K562 (cell line): ENCODE results near the gene TNNI2. TPM values are rescaled to one million over a fixed set of nuclear protein-coding genes. Genes with fewer than 3 reads are reported as not detected.
A peak's percentile ranks its signal among the peaks of the same experiment; 100 is the strongest.

Source experiments
- ATAC-seq: fragments of 200-7000 bp; cut with Tn5 transposase; 3 replicates; pipeline ENCODE4 v1.9.1; 2020; ENCODE audit warnings: moderate library complexity
- BruUV-seq: library from RNA; stranded (reverse); fragments of 400-500 nt; replicated peaks from 2 replicates; lab custom pipeline; 2021; lab: Mats Ljungman, UMichigan
- CTCF ChIA-PET: fragments of 300-600 bp; formaldehyde crosslinking; extraction: SDS; loops from one replicate; lab custom pipeline; 2021; ENCODE audit warnings: low intra/inter-chr PET ratio; lab: Yijun Ruan, JAX
- POLR2A ChIA-PET: fragments of 300-600, 350-650 bp; sonication (Branson Sonifier 250); formaldehyde crosslinking; extraction: SDS; loops from one replicate; lab custom pipeline; 2021; ENCODE audit warnings: antibody characterized with exemption, inconsistent platforms; lab: Yijun Ruan, JAX
- DNase-seq, 4 experiments: peaks; one replicate each; pipeline versions ENCODE4 v3.0.0 to v3.0.0-alpha.2; 2011 to 2018; ENCODE audit warnings: low spot score in 3 of 4, mixed read lengths in 3 of 4; ENCODE audit errors: extremely low read depth in 1 of 4
- FAIRE-seq: peaks from 2 replicates; lab custom pipeline; 2011; peaks lifted over from hg19 to GRCh38; lab: Jason Lieb, UNC
- H2AFZ ChIP-seq: 2 replicates; pipeline ENCODE4 v1.6.0; 2011; ENCODE audit warnings: low read depth, low read length, control low read depth, inconsistent platforms
- H3K27ac ChIP-seq: fragments of 200-600 bp; 3 replicates; pipeline ENCODE4 v1.8.0; 2011; ENCODE audit warnings: low read depth, mild to moderate bottlenecking, control low read depth, inconsistent platforms, low read length, moderate library complexity, mixed read lengths; ENCODE audit errors: extremely low read depth
- H3K27me3 ChIP-seq, 2 experiments: fragments of 300-600 bp in 1 of 2; 2 replicates in 1 of 2; 3 replicates in 1 of 2; pipeline versions ENCODE4 v1.6.0 to v1.8.0; 2011; ENCODE audit warnings: inconsistent platforms in 2 of 2, low read length in 2 of 2, mild to moderate bottlenecking in 1 of 2, mixed read lengths in 1 of 2, moderate library complexity in 1 of 2; ENCODE audit not compliant: control insufficient read depth in 2 of 2, insufficient read depth in 2 of 2
- H3K36me3 ChIP-seq: fragments of 300-600 bp; 3 replicates; pipeline ENCODE4 v1.8.0; 2011; ENCODE audit warnings: mild to moderate bottlenecking, low read length, inconsistent platforms; ENCODE audit not compliant: control insufficient read depth, insufficient read depth
- H3K4me1 ChIP-seq, 2 experiments: fragments of 200-600 bp in 1 of 2; replicated peaks in 1 of 2; 2 replicates in 1 of 2; 3 replicates in 1 of 2; pipeline versions ENCODE4 v1.5.1 to v1.8.0; 2011; ENCODE audit warnings: inconsistent platforms in 2 of 2, low read length in 2 of 2, mild to moderate bottlenecking in 1 of 2, mixed read lengths in 1 of 2, moderate library complexity in 1 of 2; ENCODE audit not compliant: control insufficient read depth in 2 of 2, insufficient read depth in 2 of 2
- H3K4me2 ChIP-seq: 2 replicates; pipeline ENCODE4 v1.6.1; 2011; ENCODE audit warnings: low read length, control low read depth, inconsistent platforms, mixed read lengths; ENCODE audit not compliant: insufficient read depth
- H3K4me3 ChIP-seq: fragments of 200-600 bp; sonication (generic), shearing (Covaris generic); 2 replicates; pipeline ENCODE4 v1.5.1; 2016; ENCODE audit warnings: control low read depth, inconsistent platforms
- H3K79me2 ChIP-seq: fragments of 200-600 bp; 3 replicates; pipeline ENCODE4 v1.8.0; 2011; ENCODE audit warnings: low read length, inconsistent platforms; ENCODE audit not compliant: control insufficient read depth, insufficient read depth
- H3K9ac ChIP-seq, 2 experiments: 2 replicates each; pipeline versions ENCODE4 v1.6.0 to v1.6.1; 2011; ENCODE audit warnings: low read depth in 2 of 2, low read length in 2 of 2, control low read depth in 1 of 2, inconsistent platforms in 1 of 2, mild to moderate bottlenecking in 1 of 2, mixed read lengths in 1 of 2; ENCODE audit not compliant: insufficient read depth in 1 of 2
- H3K9me1 ChIP-seq: one replicate; pipeline ENCODE4 v1.6.0; 2011; ENCODE audit warnings: inconsistent platforms, mild to moderate bottlenecking, low read length, moderate library complexity; ENCODE audit not compliant: control insufficient read depth, insufficient read depth
- H3K9me3 ChIP-seq: replicated peaks from 2 replicates; pipeline ENCODE4 v1.5.1; 2011; ENCODE audit warnings: low read depth, low read length, inconsistent platforms; ENCODE audit not compliant: control insufficient read depth, insufficient read depth
- H4K20me1 ChIP-seq: replicated peaks from 2 replicates; pipeline ENCODE4 v1.6.1; 2011; ENCODE audit warnings: low read length, inconsistent platforms, mixed read lengths; ENCODE audit not compliant: control insufficient read depth, insufficient read depth
- EHMT2 ChIP-seq: fragments of 450-650 bp; IDR thresholded peaks from 2 replicates; pipeline ENCODE4 v1.6.1; 2018; ENCODE audit warnings: antibody characterized with exemption
- HOXB6 ChIP-seq: fragments of 250-450 bp; sonication (Bioruptor Pico); IDR thresholded peaks from 2 replicates; pipeline ENCODE4 v1.5.1; 2022; ENCODE audit warnings: mild to moderate bottlenecking, borderline replicate concordance
- NR4A1 ChIP-seq, 2 experiments: fragments of 250-450 bp in 1 of 2; fragments of 450-650 bp in 1 of 2; sonication (Bioruptor Pico) in 1 of 2; IDR thresholded peaks; 2 replicates each; pipeline versions ENCODE4 v1.4.0 to v1.6.1; 2016 to 2020; ENCODE audit warnings: mild to moderate bottlenecking in 2 of 2, missing compliant biosample characterization in 1 of 2, missing genetic modification characterization in 1 of 2, moderate library complexity in 1 of 2
- SUPT5H ChIP-seq: fragments of 450-650 bp; IDR thresholded peaks from 2 replicates; pipeline ENCODE4 v1.6.1; 2016
- in situ Hi-C: fragments of 300-500 bp; cut with MboI; formaldehyde crosslinking; loops from 4 replicates; pipeline ENCODE4 v1.15.0; 2018; ENCODE audit warnings: inconsistent platforms, mixed read lengths
- intact Hi-C: fragments of 100-400 bp; cut with micrococcal nuclease; formaldehyde crosslinking; loops from 2 replicates; pipeline ENCODE4 v1.14.2; 2022
- polyA plus RNA-seq, 8 experiments: library from polyadenylated mRNA; depleted of rRNA in 4 of 8; stranded (reverse) in 5 of 8; unstranded in 3 of 8; fragments of >200 nt; fragmentation: Nextera tagmentation in 2 of 8; fragmentation: Illumina TruSeq in 1 of 8; extraction: Ambion mirVana in 2 of 8; extraction: Trizol in 1 of 8; gene quantifications; 2 replicates each; pipeline versions ENCODE4 v1.2.1 to v1.2.3, GENCODE V29; 2011 to 2014; ENCODE audit warnings: inconsistent platforms in 1 of 8, missing spikeins in 1 of 8
- total RNA-seq, 7 experiments: library from RNA; depleted of rRNA in 6 of 7; stranded (reverse); fragments of >200 nt in 6 of 7; fragmentation: Illumina TruSeq in 2 of 7; extraction: Trizol in 2 of 7; gene quantifications; 2 replicates each; pipeline versions ENCODE4 v1.2.1 to v1.2.3, GENCODE V29; 2011 to 2021; ENCODE audit warnings: low replicate concordance in 1 of 7

Gene TNNI2
- total and polyA plus RNA-seq, 9 of the 15 experiments (the other 6 are each of a cell fraction or from before 2014, with no cell fraction given): not detected

- ChIA-PET POLR2A (no interaction called here), CTCF (no interaction called here)
- Histone ChIP-seq H3K27ac (no peak overlapping the region), H3K4me1 (peaks cover 0 to 23% of the 10 kb centered on the region in 2 experiments; a peak in 2 of 5 replicates), H2AFZ (no peak overlapping the region), H3K36me3 (no peaks in the 10 kb centered on the region), H3K9me3 (no peaks in the 10 kb centered on the region), H3K4me2 (no peak overlapping the region), H3K4me3 (no peak overlapping the region), H3K9me1 (no peaks in the 10 kb centered on the region), H3K27me3 (peaks cover 0 to 7% of the 10 kb centered on the region in 2 experiments; a peak in 2 of 5 replicates), H4K20me1 (no peaks in the 10 kb centered on the region; the same call in 1 of the 2 replicates), H3K79me2 (no peaks in the 10 kb centered on the region)
- FAIRE-seq (no peak), DNase-seq (no peak), ATAC-seq (no peak)
- in situ Hi-C loops (loop anchor here (5.0 kb wide), 1 partner anchor 124 kb away; the partner anchor contains the start of gene KRTAP5-6), intact Hi-C loops (no loop called here)
- BruUV-seq: no TSS peak
- no peak for TF ChIP-seq SUPT5H
- TF ChIP-seq EHMT2: 0 out of 2 replicates have a peak, but pooled peaks have one; percentile 41
- no peak for TF ChIP-seq HOXB6 (CRISPR knock-in tag)
- TF ChIP-seq NR4A1 (CRISPR knock-in tag; IDR thresholded peaks at IDR 0.05): no peak
- TF ChIP-seq NR4A1 (tag; IDR thresholded peaks at IDR 0.05): no peak
- TF ChIP-seq, all 486 proteins: peak for 1
- H3K9ac ChIP-seq: no peak overlapping the region
These were observed 17.2 kb upstream of the TNNI2 start for GRCh38 chr11:1821562-1821961.
